NCI-H1694 (cell line): ENCODE results near the gene ESD.

Source experiments
- DNase-seq: peaks from one replicate; lab custom pipeline; 2025; lab: John Stamatoyannopoulos, UW

The ESD gene

DNA sequence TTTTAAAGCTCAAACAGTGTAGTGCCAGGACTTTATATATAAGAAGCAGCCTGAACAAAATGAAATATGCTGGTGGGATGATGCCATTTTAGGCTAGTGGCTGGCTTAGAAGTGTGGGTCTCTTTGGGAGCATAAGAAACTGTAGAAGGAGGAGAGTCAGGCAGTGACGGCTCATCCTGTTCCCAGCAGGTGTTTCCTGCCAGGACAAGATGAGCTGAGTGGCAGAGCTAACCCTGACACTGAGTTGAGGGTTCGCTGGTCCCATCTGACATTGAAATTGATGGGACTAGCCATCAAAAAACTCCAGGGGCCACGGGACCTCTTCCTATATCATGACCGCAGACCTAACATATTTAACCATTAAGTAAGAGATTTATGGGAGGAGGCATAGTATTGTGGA, 51.3 kb downstream of the ESD start:
- DNase-seq, result no peak

- DNase-seq, result no peak
Observed at GRCh38 chr13:46745062-46745461, 51.9 kb downstream of the ESD start.

DNA sequence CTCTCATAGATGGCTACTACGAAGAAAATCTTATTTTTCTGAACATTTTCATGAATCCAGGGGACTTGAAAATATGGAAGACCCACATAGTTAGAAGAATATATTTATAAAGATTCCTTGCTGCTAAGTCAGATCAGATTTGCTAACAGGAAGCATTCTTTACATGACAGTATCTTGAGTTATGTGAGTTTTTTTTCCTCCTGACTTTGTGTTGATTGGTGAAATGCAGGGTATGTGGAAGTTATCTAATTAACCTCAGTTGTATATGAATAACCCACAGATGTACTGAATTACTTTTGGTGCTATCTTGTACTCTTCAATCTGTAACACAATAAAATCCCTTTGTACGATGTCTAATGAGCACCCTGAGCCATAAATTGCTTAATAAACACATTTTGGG, 53.8 kb downstream of the ESD start:
- DNase-seq, result no peak

DNA sequence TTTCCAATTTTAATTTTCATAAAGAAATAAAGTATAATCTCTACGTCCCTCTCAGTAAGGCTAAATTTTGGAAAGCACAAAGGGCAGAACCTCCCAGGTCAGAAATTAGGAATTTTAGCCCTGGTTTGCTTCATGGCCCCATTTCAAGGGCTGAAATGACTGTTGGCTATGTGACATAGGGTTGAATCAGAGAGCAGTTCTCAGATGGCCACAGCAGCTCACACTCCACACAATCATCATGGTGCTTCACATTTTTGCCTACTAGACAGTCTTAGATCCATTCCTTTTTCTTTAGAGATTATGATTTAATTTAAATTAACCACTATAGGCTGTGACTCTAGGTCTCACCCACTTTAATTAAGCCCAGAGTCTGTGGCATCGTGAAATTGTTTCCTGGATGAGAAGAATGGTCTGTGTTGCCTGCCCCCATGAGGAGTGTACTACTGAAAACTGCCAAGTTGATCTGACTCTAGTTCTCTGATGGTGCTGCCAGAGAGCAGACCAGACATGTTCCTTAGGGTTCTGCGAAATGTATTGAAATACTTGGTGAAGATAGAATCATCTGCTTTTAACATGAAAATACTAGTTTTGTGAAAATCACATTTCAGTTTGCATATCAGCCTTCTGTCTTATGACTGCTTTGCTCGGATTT, 57.4 kb downstream of the ESD start:
- DNase-seq, result no peak

GRCh38 chr13:46738766-46739165, 58.2 kb downstream of the ESD start:
- DNase-seq, result no peak

DNA sequence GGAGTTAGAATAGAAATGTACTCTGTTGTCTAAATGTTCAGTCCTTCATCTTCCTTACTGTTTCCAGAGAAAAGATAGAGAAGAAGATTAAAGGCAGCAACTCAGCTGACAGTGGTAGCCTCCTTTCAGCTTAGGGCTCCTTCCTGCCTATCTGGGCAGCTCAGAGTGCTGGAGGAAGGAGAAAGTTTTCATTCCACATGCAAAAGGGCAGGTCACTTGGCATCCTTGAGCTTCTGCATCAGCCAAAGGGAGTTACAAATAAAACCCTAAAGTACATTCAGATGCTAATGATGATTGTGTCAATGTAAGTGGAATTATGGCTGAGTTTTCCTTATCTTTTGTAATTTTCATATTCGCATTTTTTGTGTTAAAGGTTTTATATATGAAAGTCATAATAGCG, 58.9 kb downstream of the ESD start:
- DNase-seq, result no peak

- no peak for DNase-seq
Observed at GRCh38 chr13:46736541-46737310, 60.2 kb downstream of the ESD start.

DNA sequence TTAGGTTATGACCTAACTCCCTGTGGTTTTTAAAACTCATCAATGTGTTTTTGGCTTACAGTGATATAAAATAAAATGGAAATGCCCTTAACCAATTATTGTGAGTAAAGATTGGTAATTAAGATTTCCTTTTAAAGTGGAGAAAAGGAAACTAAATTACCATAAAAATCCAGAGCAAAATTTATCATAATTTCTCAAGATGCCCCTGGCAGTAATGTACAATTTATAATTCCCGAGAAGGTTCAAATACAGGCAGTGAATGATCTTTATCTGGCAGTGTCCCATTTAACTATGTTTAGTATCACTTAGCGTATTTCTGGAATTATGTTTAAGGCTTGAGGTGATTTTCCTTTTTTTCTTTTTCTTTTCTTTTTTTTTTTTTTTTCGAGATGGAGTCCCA, 61.5 kb downstream of the ESD start:
- no peak for DNase-seq

DNA sequence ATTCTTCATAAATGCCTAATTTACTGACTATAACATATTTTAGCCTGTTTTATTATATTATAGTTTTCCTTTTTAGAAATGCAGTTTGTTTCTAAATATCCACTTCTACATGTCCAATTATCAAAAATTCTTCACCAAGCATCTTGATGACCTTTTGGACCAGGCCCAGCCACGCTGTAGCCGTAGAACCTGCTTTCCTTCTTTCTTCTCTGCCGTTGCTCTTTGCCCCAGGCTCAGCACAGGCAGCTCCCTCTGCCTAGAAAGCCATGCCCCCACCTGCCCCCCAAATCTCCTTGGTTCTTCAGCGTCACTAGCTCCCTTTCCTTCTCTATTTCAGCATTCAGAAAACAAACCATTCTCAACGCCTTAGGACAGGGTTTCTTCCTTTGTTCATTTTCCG, 65.4 kb downstream of the ESD start:
- DNase-seq, result no peak

- DNase-seq, result no peak
Observed at GRCh38 chr13:46728777-46729176, 68.2 kb downstream of the ESD start.

- DNase-seq, result no peak
Observed at GRCh38 chr13:46726347-46726746, 70.6 kb downstream of the ESD start.
